Karpas-422 (cell line): ENCODE results near the gene CD302. TPM values are rescaled to one million over a fixed set of nuclear protein-coding genes. Genes with fewer than 3 reads are reported as not detected.

ENCODE experiments used
- DNase-seq: peaks from one replicate; pipeline ENCODE4 v3.0.0-alpha.2; 2015
- H2AFZ ChIP-seq: fragments of 200-600 bp; sonication (generic); 2 replicates; pipeline ENCODE4 v1.6.1; 2014; ENCODE audit warnings: antibody characterized with exemption, low read length, mixed read lengths
- H3K27ac ChIP-seq: fragments of 200-600 bp; sonication (generic); 2 replicates; pipeline ENCODE4 v1.5.1; 2014; ENCODE audit warnings: mild to moderate bottlenecking, low read length, moderate library complexity
- H3K27me3 ChIP-seq: fragments of 200-600 bp; sonication (generic); 2 replicates; pipeline ENCODE4 v1.6.1; 2014; ENCODE audit warnings: low read length, mixed read lengths
- H3K36me3 ChIP-seq: fragments of 200-600 bp; sonication (generic); 2 replicates; pipeline ENCODE4 v1.6.1; 2014; ENCODE audit warnings: low read length, mixed read lengths; ENCODE audit not compliant: insufficient read depth
- H3K4me1 ChIP-seq: fragments of 200-600 bp; sonication (generic); 2 replicates; pipeline ENCODE4 v1.6.1; 2014; ENCODE audit warnings: mild to moderate bottlenecking, low read length, mixed read lengths
- H3K4me2 ChIP-seq: fragments of 200-600 bp; sonication (generic); 2 replicates; pipeline ENCODE4 v1.6.1; 2014; ENCODE audit warnings: low read length, low read depth, mild to moderate bottlenecking; ENCODE audit not compliant: poor library complexity, severe bottlenecking
- H3K4me3 ChIP-seq: fragments of 200-600 bp; sonication (generic); 2 replicates; pipeline ENCODE4 v1.5.1; 2014; ENCODE audit warnings: mild to moderate bottlenecking, antibody characterized with exemption, low read length, mixed read lengths
- H3K79me2 ChIP-seq: fragments of 200-600 bp; sonication (generic); 2 replicates; pipeline ENCODE4 v1.6.1; 2014; ENCODE audit warnings: mild to moderate bottlenecking, low read length, mixed read lengths
- H3K9ac ChIP-seq: fragments of 200-600 bp; sonication (generic); 2 replicates; pipeline ENCODE4 v1.6.0; 2014; ENCODE audit warnings: low read length
- H3K9me2 ChIP-seq: fragments of 200-600 bp; sonication (generic), shearing (Covaris generic); replicated peaks from 2 replicates; pipeline ENCODE4 v1.6.0; 2014; ENCODE audit warnings: mild to moderate bottlenecking, low read length, moderate library complexity; ENCODE audit not compliant: insufficient read depth
- H3K9me3 ChIP-seq: fragments of 300-700, 200-600 bp; sonication (generic); 2 replicates; pipeline ENCODE4 v1.6.1; 2014; ENCODE audit warnings: low read length, mixed read lengths
- H4K20me1 ChIP-seq: fragments of 200-600 bp; sonication (generic); 2 replicates; pipeline ENCODE4 v1.6.1; 2014; ENCODE audit warnings: mild to moderate bottlenecking, antibody characterized with exemption, low read length, low read depth; ENCODE audit not compliant: insufficient read depth
- total RNA-seq: library from RNA; depleted of rRNA; stranded (reverse); fragments of >200 nt; shearing (Covaris generic); gene quantifications from 2 replicates; pipeline ENCODE4 v1.2.3, GENCODE V29; 2014; ENCODE audit warnings: low replicate concordance

CD302 gene
- total RNA-seq, 1 experiment from 2014 or later: not detected

DNA sequence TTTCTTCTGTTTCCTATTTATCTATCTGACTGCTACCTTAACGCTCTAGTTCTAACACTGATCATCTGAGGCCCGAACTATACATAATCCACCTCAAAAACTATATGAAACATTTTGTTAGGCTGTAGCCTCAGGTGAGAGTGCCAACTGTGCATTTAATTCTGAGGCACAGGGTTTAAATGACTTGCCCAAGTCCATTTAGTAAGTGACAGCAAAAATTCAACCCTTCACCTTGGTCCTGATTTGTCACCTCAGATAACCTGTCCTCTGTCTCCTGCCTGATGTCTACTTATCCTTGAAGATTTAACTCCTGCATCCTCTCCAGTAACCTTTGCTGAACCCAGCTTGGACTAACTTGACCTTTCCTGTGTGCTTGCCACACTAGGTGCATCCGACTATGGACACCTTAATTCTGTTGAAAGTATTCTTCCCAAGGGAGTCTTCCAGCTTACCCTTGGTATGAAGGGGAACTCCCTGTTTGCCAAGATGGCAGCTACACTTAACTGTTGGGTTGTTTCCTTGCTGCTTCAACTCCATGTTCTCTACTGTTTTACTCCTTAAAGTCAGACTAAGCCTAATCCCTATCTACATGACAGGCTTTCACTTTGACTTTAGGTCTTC, 23.5 kb downstream of the CD302 start:
- no peaks in the 10 kb centered on the region for H3K9me3 ChIP-seq
- H4K20me1 ChIP-seq: 0 out of 2 replicates have a peak, but pooled peaks cover 8% of the 10 kb centered on the region
- H3K9ac ChIP-seq: no peak overlapping the region
- H3K79me2 ChIP-seq: no peaks in the 10 kb centered on the region
- H3K27ac ChIP-seq: no peak overlapping the region
- H3K4me2 ChIP-seq: no peak overlapping the region
- H3K36me3 ChIP-seq: peaks cover 11% of the 10 kb centered on the region
- H3K4me1 ChIP-seq: no peaks in the 10 kb centered on the region
- H3K9me2 ChIP-seq: no peaks in the 10 kb centered on the region
- no peak for DNase-seq
- no peak overlapping the region for H3K4me3 ChIP-seq
- H2AFZ ChIP-seq: no peak overlapping the region
- H3K27me3 ChIP-seq: no peaks in the 10 kb centered on the region

DNA sequence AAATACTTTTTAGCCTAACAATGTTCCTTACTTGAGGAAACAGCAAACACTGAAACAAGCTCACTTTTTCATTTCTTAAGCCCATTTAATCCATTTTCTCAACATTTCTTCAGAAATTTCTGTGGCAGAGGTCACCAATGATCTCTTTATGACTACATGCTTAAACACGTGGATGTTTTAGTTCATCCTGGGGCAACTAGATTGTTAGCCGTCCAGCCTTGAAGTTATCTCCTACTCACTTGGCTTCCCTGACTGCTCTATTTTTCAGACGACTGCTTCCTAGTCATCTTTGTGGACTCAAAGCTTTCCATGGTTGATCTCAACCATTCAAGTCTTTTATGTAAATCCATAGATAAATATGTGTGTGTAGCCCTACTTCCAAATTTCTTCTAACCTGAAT, 24.1 kb downstream of the CD302 start:
- Histone ChIP-seq H3K4me1 (no peaks in the 10 kb centered on the region), H3K27me3 (no peaks in the 10 kb centered on the region), H2AFZ (no peak overlapping the region), H3K79me2 (no peaks in the 10 kb centered on the region), H4K20me1 (0 out of 2 replicates have a peak, but pooled peaks cover 8% of the 10 kb centered on the region), H3K9me2 (no peaks in the 10 kb centered on the region), H3K27ac (no peak overlapping the region), H3K9me3 (no peaks in the 10 kb centered on the region), H3K9ac (no peak overlapping the region), H3K36me3 (peaks cover 11% of the 10 kb centered on the region), H3K4me3 (no peak overlapping the region), H3K4me2 (no peak overlapping the region)
- DNase-seq: no peak

DNA sequence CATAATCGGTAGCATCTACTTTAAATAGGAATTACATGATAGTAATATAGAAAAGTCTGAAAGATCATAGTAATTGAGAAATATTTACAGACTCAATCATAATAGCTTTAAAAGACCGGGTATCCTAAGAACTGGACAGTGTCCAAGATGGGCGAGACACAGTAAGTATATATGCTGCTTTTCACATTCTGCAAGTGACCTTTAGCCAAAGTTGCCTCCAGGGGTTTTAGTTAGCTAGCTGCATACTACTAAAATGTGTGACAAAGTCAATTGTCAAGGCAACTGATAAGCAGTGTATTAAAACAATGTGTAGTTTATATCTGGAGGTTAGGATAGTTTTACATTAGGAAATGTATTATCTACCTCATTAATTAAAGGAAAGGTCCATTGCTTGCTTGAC, 24.6 kb downstream of the CD302 start:
- Histone ChIP-seq H3K9me2 (no peaks in the 10 kb centered on the region), H3K9me3 (no peaks in the 10 kb centered on the region), H3K4me3 (no peak overlapping the region), H3K79me2 (no peaks in the 10 kb centered on the region), H3K4me2 (no peak overlapping the region), H3K27me3 (no peaks in the 10 kb centered on the region), H3K27ac (no peak overlapping the region), H4K20me1 (0 out of 2 replicates have a peak, but pooled peaks cover 8% of the 10 kb centered on the region), H2AFZ (no peak overlapping the region), H3K4me1 (no peaks in the 10 kb centered on the region), H3K9ac (no peak overlapping the region), H3K36me3 (peaks cover 12% of the 10 kb centered on the region)
- no peak for DNase-seq

DNA sequence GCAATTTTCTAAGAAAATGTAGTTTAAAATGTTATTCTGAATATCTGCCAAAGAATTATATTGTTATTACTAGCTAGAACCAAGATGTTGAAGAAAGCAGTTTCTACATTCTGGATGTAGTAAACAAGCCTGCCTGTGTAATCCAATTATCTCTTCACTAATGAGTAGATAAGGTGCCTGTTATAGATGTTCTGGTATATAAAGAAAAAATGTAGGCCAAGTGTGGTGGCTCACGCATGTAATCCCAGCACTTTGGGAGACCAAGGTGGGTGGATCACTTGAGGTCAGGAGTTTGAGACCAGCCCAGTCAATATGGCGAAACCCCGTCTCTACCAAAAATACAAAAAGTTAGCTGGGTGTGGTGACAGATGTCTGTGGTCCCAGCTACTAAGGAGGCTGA, 28.9 kb downstream of the CD302 start:
- H2AFZ ChIP-seq: no peak overlapping the region
- no peak overlapping the region for H3K4me3 ChIP-seq
- 0 out of 2 replicates have a peak, but pooled peaks cover 14% of the 10 kb centered on the region for H4K20me1 ChIP-seq
- no peak overlapping the region for H3K4me2 ChIP-seq
- H3K9ac ChIP-seq: no peak overlapping the region
- H3K4me1 ChIP-seq: no peaks in the 10 kb centered on the region
- no peaks in the 10 kb centered on the region for H3K9me3 ChIP-seq
- H3K27me3 ChIP-seq: no peaks in the 10 kb centered on the region
- H3K79me2 ChIP-seq: no peaks in the 10 kb centered on the region
- H3K9me2 ChIP-seq: no peaks in the 10 kb centered on the region
- H3K27ac ChIP-seq: no peak overlapping the region
- DNase-seq: no peak
- peaks cover 42% of the 10 kb centered on the region for H3K36me3 ChIP-seq

DNA sequence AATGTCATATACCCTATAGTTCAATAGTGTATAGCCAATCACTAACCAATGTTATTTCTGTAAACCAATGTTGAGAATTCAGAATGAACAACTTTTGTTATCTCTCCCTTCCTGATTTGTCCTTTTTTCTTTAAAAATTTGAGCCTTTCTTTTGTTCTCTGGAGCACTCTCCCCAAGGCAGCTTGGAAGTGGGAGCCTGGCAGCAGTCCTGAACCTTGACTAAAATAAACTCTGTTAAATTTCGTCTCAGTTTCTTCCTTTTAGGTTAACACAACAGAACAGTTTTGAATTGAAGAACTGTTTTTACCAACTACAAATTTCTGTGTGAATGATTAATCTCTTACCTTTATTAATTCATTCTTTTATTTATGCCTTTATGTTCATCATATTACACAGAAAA, 35.9 kb downstream of the CD302 start:
- Histone ChIP-seq H3K4me2 (no peak overlapping the region), H3K9ac (no peak overlapping the region), H3K36me3 (peaks cover 75% of the 10 kb centered on the region), H3K4me1 (peaks cover 13% of the 10 kb centered on the region), H3K79me2 (peaks cover 35% of the 10 kb centered on the region), H3K9me2 (no peaks in the 10 kb centered on the region), H3K9me3 (no peaks in the 10 kb centered on the region), H2AFZ (no peak overlapping the region), H3K4me3 (no peak overlapping the region), H3K27ac (no peak overlapping the region), H4K20me1 (peaks cover 16% of the 10 kb centered on the region; the same call in 1 of the 2 replicates), H3K27me3 (no peaks in the 10 kb centered on the region)
- DNase-seq: no peak

DNA sequence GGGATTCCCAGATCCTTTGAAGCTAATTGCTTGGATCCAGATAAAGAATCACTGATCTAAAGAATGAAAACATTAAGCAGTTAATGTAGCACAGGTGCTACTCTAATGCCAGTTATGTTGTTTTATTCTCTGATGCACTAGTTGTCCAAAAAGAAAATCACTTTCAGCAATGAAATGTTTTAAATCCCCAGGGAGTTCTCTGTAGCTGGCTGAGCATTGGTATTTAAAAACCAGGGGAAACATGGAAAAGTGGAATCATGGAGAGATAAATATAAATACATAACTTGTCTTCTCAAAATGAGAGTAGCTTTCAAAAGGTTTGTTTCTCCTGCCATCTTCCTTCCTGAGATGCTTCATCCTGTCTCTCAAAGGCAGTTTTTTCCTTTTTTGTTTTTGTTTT, 37.7 kb downstream of the CD302 start:
- Histone ChIP-seq H3K36me3 (peaks cover 67% of the 10 kb centered on the region), H3K4me1 (peaks cover 13% of the 10 kb centered on the region), H3K79me2 (peaks cover 51% of the 10 kb centered on the region), H3K27ac (no peak overlapping the region), H3K9ac (no peak overlapping the region), H3K27me3 (no peaks in the 10 kb centered on the region), H3K4me2 (no peak overlapping the region), H3K9me3 (no peaks in the 10 kb centered on the region), H3K4me3 (no peak overlapping the region), H2AFZ (no peak overlapping the region), H3K9me2 (no peaks in the 10 kb centered on the region), H4K20me1 (peaks cover 15% of the 10 kb centered on the region)
- no peak for DNase-seq

DNA sequence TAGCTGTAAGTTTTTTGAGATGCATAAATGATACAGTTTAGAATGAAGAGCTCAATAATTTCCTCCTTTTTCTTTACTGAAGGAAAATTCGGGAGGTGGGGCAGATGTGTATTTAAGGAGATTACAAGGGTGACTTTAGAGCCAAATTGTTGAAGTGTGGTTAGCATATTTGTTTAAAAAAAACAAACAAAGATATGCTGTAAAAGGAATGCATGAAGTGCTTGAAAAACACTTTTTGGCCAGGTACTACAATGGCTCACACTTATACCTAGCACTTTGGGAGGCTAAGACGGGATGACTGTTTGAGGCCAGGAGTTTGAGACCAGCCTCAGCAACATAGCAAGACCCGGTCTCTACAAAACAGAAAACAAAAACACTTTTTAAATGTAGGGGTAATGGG, 38.4 kb downstream of the CD302 start:
- H3K36me3 ChIP-seq: peaks cover 67% of the 10 kb centered on the region

DNA sequence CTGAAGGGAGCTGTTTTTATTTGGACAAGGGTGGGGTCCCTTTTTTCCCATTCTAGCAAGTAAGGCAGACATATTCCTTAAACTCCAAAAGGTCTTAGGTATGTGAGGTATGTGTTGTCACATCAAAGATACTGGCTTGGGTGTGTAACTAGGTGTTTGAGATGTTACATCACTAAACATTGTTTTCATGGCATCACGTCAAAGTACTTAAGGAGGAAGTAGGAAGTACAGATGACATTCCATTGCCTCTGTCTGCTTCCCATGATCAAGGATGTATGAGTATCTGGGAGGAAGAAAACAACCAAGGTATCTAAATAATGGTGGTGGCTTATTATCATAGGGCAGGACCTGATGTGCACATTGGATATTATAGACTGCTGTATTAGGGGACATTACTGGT, 39.3 kb downstream of the CD302 start:
- Histone ChIP-seq H3K27ac (no peak overlapping the region), H3K79me2 (peaks cover 67% of the 10 kb centered on the region), H3K36me3 (peaks cover 68% of the 10 kb centered on the region), H3K9me3 (no peaks in the 10 kb centered on the region), H3K9ac (no peak overlapping the region), H2AFZ (no peak overlapping the region), H3K4me2 (no peak overlapping the region), H4K20me1 (peaks cover 23% of the 10 kb centered on the region), H3K9me2 (no peaks in the 10 kb centered on the region), H3K4me3 (no peak overlapping the region), H3K27me3 (no peaks in the 10 kb centered on the region), H3K4me1 (peaks cover 13% of the 10 kb centered on the region)
- DNase-seq: no peak

More for the DNA sequence above, 38.4 kb downstream of the CD302 start:
- H3K27me3 ChIP-seq: no peaks in the 10 kb centered on the region
- DNase-seq: no peak
- peaks cover 13% of the 10 kb centered on the region for H3K4me1 ChIP-seq
- H3K4me3 ChIP-seq: no peak overlapping the region
- no peaks in the 10 kb centered on the region for H3K9me2 ChIP-seq
- no peak overlapping the region for H3K27ac ChIP-seq
- peaks cover 58% of the 10 kb centered on the region for H3K79me2 ChIP-seq
- no peak overlapping the region for H2AFZ ChIP-seq
- H3K9me3 ChIP-seq: no peaks in the 10 kb centered on the region
- no peak overlapping the region for H3K9ac ChIP-seq
- no peak overlapping the region for H3K4me2 ChIP-seq
- peaks cover 17% of the 10 kb centered on the region for H4K20me1 ChIP-seq
